GM18951 (cell line): Measurements from ENCODE around the gene BSN.

Experiments
- POLR2A ChIP-seq: IDR thresholded peaks from 4 replicates; pipeline ENCODE4 v1.6.1; 2011; ENCODE audit warnings: mild to moderate bottlenecking; ENCODE audit not compliant: insufficient read length, insufficient read depth; ENCODE audit errors: extremely low read depth
- in situ Hi-C: fragments of 300-500 bp; cut with MboI; formaldehyde crosslinking; loops from one replicate; pipeline ENCODE4 v1.12.0; 2022; ENCODE audit warnings: low sequenced_read_pairs, mixed read lengths, inconsistent platforms; ENCODE audit not compliant: unreplicated experiment

The BSN gene

DNA sequence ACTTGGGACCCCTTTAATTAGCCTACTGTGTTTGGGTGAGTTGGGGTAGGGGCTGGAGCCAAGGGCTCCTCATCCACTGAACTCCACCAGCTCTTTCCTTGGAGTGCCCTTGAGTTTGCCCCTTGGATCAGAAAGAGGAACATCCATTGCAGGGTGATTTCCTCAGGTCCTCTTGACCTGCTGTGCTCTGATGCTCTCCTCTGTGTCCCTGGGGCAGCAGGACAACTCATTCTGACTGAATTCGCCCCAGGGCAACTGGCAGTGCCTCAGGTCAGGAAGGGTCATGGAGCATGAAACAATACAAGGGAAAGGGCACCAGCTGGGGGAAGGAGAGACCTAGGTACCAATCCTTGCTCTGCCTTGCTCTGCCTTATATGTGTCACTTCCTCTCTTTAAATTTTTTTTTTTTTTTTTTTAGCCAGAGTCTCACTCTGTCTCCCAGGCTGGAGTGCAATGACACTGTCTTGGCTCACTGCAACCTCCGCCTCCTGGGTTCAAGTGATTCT lies 47.8 kb downstream of the BSN start:
- no peak for TF ChIP-seq POLR2A
- in situ Hi-C loops, result no loop called here

DNA sequence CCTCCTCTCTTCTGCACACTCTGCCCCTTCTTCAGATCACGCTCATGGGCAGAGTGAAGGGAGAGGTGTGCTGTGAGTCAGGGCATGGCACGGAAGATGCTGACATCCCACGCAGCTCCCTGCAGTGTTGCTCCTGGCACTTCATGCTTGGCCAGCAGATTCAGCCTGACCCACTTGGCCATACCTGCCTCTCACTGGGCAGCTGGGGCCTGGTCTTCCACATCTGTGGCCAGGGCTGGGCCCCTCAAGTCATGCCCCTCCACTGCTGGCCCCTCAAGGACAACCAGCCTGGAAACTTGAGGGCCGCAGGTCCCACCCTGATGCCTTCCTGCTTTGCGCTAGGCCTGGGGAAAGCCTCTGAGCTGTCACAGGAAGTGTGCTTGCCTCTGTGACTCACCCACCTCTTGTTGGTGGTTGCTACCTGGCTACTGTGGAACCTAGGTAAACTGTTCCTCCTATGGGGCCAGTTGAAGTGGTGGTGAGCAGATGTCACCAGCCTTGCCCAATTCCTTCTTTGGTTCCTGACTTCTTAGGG lies 48.7 kb downstream of the BSN start:
- in situ Hi-C loops, result no loop called here

DNA sequence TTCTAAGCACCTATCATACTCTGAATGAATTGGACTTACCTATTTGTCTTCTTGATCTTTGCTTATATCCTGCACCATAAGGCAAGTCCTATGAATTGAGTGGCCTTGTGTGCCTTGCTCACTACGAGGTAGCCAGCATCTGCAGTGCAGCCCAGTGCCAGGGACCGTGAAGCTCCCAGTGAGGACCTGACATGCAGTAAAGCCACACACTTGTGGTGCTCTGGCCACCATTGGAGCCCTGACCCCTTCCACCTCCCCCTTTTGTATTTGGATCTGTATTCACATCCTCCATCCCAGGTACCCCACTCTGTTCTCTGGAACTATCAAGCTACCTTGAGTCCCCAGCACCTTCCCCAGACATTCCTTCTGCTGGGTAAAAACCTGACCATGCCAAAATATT lies 52.1 kb downstream of the BSN start:
- in situ Hi-C loops, result no loop called here
- TF ChIP-seq POLR2A, result no peak

More for the DNA sequence above, 48.7 kb downstream of the BSN start:
- TF ChIP-seq POLR2A, result no peak

DNA sequence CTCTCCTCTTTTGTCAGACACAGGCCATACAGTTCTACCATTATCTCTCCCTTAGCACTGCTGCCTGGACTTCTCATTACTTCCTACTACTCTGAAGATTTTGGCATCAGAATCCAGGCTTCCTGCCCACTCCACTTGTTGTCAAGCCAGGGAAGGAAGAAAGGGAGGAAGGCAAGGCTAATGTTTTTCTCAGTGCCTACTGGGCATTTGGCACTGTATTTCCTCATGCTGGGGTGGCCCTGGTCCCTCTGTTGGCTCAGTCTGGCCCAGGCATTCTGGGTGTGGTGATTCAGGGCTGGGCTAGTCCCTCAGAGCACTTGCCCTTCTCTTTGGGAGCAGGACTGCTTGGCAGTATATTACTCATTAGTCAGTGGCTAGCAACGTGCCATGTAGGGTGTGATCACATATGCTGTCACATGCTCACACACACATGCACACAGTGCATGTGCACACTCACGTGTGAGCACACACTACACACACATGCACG lies 52.9 kb downstream of the BSN start:
- TF ChIP-seq POLR2A, result no peak
- in situ Hi-C loops, result no loop called here

DNA sequence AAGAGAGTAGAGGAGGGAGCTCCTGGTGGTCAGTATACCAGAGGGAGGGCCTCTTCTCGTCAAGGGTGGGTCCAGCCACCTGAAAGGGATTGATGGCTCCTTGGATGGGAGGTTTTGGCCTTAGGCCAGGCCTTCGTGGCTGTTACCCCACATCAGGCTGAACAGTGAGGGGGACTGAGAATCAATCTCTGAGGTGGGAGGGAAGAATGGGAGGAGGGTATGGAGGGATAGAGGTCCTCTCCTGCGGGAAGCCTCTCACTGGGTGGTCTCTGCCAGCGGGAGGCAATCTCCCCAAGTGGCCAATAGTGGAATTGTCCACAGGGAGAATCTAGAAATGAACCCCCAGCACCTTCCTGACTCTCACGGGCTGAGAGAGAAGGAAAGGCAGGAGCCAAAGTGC lies 53.5 kb downstream of the BSN start:
- no peak for TF ChIP-seq POLR2A
- in situ Hi-C loops, result no loop called here

DNA sequence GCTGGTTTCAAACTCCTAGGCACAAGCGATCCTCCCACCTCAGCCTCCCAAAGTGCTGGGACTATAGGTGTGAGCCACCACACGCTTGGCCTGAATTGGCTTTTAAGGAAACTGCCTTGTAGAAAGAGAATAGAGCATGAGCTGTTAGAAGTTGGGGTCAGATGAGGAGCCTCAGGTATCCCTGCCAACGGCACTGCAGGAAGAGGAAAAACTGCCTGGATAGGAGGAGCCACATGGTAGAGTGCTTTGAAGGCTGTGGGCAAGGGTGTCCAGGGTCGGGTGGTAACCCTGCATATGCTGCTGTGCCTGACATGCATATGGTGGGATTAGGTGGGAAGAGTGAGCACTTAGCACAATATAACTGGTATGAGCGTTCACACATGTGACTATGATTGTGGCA lies 55.0 kb downstream of the BSN start:
- TF ChIP-seq POLR2A, result no peak
- in situ Hi-C loops, result no loop called here

DNA sequence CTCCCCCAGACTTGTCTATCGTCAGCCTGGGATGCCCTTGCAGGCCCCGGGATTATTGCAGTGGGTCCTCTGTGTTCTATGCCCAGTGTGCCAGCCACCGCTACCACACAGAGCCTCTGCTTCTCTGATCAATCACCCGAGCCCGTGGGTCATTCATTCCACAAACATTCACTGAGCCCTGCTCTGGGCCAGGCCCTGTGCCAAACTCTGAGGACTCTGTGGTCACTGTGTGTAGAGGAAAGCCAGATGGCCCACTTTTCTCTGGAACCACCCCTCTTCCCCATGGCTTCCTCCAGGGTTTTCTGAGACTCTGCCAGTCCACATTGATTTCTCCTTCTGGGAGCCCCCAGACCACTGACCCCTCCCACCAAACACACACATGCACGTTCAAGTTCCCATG lies 55.5 kb downstream of the BSN start:
- no peak for TF ChIP-seq POLR2A
- in situ Hi-C loops, result no loop called here

DNA sequence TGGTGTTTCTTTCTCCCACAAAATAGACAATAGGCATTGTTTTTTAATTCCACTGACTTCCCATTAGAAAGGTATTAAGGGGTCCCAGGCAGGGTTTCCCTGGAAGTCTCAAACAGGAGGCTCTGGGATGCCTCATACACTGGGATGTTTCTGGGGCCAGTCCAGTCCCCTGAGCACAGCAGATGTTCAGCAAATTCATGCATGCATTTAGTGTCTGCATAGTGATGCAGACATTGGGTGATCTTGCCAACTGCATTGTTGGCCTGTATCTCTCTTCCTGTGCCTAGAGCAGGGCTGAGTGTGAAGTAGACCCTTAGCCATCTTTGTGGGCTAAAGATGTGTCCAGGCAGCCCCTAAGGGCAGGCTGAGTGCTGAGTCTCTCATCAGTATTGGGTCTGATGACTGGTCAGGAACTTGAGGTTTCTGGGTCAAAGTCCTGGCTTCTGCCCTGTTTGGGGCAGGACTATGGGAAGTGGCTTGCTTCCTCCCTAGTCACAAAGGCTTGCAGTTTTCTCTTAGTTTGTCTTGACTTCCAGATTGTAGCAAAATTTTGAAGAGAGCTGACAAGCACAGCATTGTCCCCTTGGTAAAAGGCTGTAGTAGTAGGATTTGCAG lies 56.5 kb downstream of the BSN start:
- no peak for TF ChIP-seq POLR2A
- in situ Hi-C loops, result no loop called here

DNA sequence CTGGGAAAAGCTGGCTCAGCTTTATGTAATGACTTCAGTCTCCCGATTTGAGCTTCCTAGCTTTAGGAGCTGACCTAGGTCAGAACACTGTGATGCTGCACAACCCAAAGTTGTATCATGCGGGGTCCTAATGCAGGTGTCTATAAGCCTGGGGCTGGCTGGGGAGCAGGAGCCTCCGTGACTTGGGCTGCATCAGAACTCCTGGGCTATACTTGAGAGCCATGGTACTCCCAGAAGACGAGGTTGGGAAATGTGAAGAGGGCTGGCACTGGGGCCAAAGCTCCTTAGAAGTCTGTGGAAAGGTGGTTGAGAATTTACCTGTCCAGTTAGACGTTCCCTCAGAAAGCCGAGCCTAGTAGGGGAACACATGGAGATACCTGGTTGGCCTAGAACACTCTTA lies 57.0 kb downstream of the BSN start:
- no peak for TF ChIP-seq POLR2A
- in situ Hi-C loops, result no loop called here

DNA sequence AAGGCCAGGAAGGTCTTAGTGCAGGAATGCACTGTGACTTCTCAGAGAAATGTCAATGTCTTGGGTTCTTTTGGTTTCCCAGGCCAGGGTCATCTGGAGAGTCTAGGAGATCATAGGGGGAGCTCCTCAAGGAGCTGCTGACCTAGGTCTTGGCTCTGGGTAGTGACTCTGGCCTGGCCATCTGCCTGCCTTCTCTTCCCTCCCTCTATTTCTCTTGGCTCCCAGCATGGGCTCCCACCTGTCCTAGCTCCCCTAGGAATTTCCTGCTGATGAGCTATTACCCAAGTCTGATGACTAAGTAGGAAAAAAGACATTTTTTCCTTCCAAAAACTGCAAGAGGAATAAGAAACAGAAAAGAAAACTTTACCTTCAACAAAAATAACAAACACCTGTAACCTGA lies 57.4 kb downstream of the BSN start:
- in situ Hi-C loops, result no loop called here
- no peak for TF ChIP-seq POLR2A

DNA sequence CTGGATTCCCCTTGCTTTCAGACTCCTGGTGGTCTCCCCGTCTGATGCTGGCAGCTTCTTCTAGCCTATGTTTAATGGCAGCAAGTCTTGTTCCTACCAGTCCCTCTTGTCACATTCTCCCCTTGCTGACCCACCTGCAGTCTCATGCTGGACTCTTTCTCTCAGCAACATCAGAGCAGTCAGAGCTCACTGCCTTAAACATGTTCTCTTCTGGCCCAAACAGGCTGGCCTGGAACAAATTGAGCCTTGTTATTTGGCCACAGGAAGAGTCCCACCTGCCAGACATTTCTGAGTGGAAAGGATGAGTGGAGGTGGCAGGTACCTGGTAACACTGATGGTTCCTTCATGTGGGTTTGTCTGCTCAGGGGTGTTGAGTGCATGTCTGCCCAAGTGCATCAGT lies 60.7 kb downstream of the BSN start:
- TF ChIP-seq POLR2A, result no peak

DNA sequence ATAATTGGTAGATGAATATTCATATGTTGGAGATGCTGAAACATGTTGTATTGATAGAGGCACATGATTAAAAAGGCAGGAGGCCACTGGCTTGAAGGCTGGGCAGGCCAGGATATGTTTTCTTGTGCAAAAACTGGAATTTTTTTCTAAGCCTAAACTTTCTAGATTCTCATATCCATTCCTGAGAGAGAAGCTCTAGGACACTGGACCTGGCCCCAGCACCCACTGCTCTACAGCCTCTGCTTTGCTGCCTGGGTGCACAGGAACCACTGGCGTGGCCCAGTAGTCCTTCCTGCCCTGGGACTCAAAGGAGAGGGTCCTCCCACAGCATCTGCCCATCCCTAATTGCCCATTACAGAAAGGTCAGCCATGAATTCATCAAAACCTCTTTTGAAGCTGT lies 61.8 kb downstream of the BSN start:
- TF ChIP-seq POLR2A, result no peak
- in situ Hi-C loops, result no loop called here

More for the DNA sequence above, 60.7 kb downstream of the BSN start:
- in situ Hi-C loops, result no loop called here

DNA sequence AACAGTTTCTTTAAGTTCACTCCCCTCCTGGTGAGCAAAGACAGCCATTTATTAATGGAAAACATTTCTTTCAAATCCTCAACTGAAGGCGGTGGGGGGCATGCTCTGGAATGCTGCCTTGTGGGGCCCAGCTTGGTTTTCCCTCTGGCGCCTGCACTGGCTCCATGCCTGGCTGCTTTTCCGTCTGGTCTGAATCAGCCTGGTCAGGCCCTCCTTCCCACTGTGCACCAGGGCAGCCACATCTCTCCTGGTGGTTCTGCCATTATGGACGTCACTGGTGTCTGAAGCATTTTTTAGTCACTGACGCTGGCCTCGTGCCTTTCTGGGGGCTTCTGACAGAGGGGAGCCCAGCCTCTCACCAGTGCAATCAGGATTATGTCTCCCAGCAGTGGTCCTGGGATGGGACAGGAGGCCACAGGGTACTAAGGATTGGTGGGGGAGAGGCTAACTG lies 62.2 kb downstream of the BSN start:
- in situ Hi-C loops, result no loop called here
- TF ChIP-seq POLR2A, result no peak

DNA sequence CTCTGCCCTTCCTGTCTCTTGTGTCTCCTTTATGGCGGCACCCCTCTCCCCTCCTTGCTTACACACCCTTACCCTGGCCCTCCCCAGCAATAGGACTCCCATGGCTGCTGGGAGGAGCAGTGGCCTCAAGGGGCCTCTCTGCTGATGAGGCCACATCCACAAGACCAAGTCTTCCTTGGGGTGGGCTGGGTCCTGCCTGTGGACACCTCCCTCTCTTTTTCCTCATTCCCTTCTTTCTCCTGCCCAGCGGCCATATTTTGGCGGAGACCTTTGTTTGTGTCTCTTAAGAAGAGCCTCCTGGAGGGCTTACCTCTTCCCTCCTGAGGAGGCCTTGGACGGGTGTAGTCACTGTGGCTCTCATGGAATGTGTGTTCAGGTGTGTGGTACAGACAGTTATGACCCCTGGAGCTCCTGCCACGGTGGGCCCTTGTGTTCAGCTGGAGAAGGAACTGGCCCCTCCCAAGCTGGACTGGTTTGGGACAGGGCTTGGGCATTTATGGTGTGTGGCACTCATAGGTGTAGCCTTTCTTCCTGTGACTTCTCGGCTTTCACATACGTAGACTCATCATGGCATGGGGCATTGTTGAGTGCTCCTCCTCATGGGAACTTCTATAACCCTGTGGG lies 63.2 kb downstream of the BSN start:
- in situ Hi-C loops, result no loop called here
- no peak for TF ChIP-seq POLR2A

DNA sequence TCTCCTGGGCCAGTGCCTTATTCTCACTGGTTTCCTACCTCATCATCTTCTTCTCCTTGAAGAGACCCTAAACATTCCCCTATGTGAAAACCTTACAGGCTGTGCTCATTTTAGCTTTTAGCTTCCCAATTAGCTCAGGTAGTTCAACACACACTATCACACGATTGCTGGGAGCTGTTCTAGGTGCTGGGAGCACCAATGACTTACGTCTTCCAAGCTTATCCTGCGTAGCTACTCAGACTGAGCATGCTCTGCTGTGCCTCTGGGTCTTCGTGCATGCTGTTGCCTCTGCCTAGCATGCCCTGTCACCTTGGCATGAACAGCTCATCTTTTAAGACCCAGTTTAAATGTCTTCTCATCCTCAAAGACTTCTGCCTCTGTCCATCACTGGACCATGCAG lies 64.1 kb downstream of the BSN start:
- in situ Hi-C loops, result no loop called here
- no peak for TF ChIP-seq POLR2A

DNA sequence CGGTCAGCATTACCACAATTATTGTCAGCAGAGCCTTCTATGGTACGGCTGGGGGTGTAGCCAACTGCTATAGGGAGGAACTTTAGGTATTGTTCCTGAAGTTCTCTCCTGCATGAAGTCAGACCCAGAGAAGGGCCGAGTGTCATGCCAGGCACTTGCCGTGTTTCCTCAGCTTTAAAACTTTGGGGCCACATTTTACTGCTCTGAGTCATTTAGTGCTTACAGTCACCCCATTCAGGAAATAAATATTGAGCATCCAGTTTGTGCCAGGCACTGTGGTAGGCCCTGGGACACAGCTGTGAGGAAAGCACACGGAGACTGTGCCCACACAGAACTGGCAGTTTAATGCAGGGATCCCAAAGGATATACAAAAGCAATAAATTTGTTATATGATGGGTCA lies 65.4 kb downstream of the BSN start:
- in situ Hi-C loops, result no loop called here
- no peak for TF ChIP-seq POLR2A
